Cardiac fibroblast (primary cell): Measurements from ENCODE around the gene PTPRD.

Experiments
- DNase-seq, 2 donors: peaks; one replicate each; pipeline versions ENCODE4 v3.0.0 to v3.0.0-alpha.2; 2010; ENCODE audit warnings: low read depth in 2 of 2
- H3K4me3 ChIP-seq, 2 donors: replicated peaks in 1 of 2; 1 replicate in 1 of 2; 2 replicates in 1 of 2; pipeline ENCODE4 v1.5.1; 2011; ENCODE audit warnings: low read depth in 2 of 2, low read length in 2 of 2, mild to moderate bottlenecking in 2 of 2, moderate library complexity in 1 of 2
- TF ChIP-seq, protein P1 (sequence below): IDR thresholded peaks from one replicate; pipeline ENCODE4 v1.5.1; 2011; ENCODE audit warnings: low read depth, mild to moderate bottlenecking, low read length, inconsistent platforms

PTPRD gene

GRCh38 chr9:9521033-9521779, 1091.6 kb downstream of the PTPRD start:
- TF ChIP-seq, protein P1, sequence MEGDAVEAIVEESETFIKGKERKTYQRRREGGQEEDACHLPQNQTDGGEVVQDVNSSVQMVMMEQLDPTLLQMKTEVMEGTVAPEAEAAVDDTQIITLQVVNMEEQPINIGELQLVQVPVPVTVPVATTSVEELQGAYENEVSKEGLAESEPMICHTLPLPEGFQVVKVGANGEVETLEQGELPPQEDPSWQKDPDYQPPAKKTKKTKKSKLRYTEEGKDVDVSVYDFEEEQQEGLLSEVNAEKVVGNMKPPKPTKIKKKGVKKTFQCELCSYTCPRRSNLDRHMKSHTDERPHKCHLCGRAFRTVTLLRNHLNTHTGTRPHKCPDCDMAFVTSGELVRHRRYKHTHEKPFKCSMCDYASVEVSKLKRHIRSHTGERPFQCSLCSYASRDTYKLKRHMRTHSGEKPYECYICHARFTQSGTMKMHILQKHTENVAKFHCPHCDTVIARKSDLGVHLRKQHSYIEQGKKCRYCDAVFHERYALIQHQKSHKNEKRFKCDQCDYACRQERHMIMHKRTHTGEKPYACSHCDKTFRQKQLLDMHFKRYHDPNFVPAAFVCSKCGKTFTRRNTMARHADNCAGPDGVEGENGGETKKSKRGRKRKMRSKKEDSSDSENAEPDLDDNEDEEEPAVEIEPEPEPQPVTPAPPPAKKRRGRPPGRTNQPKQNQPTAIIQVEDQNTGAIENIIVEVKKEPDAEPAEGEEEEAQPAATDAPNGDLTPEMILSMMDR: no peak

GRCh38 chr9:9504869-9505268, 1107.9 kb downstream of the PTPRD start:
- H3K4me3 ChIP-seq: no peak overlapping the region
- DNase-seq: no peak
- TF ChIP-seq, protein P1: no peak

More at GRCh38 chr9:9521033-9521779, 1091.6 kb downstream of the PTPRD start:
- H3K4me3 ChIP-seq: no peak overlapping the region
- DNase-seq: no peak

GRCh38 chr9:9499546-9499945, 1113.3 kb downstream of the PTPRD start:
- TF ChIP-seq, protein P1: no peak
- no peak for DNase-seq
- no peak overlapping the region for H3K4me3 ChIP-seq

- H3K4me3 ChIP-seq: no peak overlapping the region
- TF ChIP-seq, protein P1: no peak
- DNase-seq: no peak
These were observed 1114.0 kb downstream of the PTPRD start for GRCh38 chr9:9498846-9499245.

- TF ChIP-seq, protein P1: no peak
- H3K4me3 ChIP-seq: no peak overlapping the region
- DNase-seq: no peak
These were observed 1114.7 kb downstream of the PTPRD start for GRCh38 chr9:9498128-9498527.

GRCh38 chr9:9494336-9494735, 1118.5 kb downstream of the PTPRD start:
- H3K4me3 ChIP-seq: no peak overlapping the region
- TF ChIP-seq, protein P1: no peak
- no peak for DNase-seq

GRCh38 chr9:9492506-9492905, 1120.3 kb downstream of the PTPRD start:
- DNase-seq: no peak
- H3K4me3 ChIP-seq: no peak overlapping the region
- TF ChIP-seq, protein P1: no peak
